ENCODE results near the gene CT47C1. TPM values are rescaled to one million over a fixed set of nuclear protein-coding genes. Genes with fewer than 3 reads are reported as not detected.

The CT47C1 gene
- total RNA-seq, 4 donors from 2014 or later, result not detected

DNA sequence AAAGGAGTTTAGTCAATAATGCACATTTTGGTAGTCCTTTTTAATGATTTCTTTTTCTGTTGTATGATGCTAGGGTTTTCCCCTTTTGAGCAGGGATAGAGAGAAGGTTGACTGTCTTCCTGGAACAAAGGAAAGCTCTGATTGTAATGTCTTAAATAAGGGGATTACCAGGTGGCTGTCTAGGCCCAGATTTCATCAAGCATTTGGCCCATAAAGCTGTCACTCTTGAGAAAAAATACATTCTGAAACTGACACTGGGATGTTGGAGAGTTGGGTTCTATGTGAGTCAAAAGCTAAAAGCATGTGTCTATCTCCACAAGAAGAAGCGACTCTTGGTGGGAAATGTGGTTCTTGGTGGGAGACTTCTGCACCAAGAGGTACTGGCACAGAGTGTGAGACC is 28.4 kb downstream of the CT47C1 start:
- H3K4me1 ChIP-seq, result no peaks in the 10 kb centered on the region
- H3K4me3 ChIP-seq, result no peak overlapping the region
- no peak for DNase-seq
- intact Hi-C loops (cut with DNase I; ENCODE audit: low total_unique reads), result no loop called here
- H3K27me3 ChIP-seq, result peaks cover 0 to 4% of the 10 kb centered on the region in 2 donors
- TF ChIP-seq POLR2A (IDR thresholded peaks at IDR 0.05), result no peak
- TF ChIP-seq, protein P1, sequence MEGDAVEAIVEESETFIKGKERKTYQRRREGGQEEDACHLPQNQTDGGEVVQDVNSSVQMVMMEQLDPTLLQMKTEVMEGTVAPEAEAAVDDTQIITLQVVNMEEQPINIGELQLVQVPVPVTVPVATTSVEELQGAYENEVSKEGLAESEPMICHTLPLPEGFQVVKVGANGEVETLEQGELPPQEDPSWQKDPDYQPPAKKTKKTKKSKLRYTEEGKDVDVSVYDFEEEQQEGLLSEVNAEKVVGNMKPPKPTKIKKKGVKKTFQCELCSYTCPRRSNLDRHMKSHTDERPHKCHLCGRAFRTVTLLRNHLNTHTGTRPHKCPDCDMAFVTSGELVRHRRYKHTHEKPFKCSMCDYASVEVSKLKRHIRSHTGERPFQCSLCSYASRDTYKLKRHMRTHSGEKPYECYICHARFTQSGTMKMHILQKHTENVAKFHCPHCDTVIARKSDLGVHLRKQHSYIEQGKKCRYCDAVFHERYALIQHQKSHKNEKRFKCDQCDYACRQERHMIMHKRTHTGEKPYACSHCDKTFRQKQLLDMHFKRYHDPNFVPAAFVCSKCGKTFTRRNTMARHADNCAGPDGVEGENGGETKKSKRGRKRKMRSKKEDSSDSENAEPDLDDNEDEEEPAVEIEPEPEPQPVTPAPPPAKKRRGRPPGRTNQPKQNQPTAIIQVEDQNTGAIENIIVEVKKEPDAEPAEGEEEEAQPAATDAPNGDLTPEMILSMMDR (IDR thresholded peaks at IDR 0.05), result no peak
- H3K36me3 ChIP-seq, result no peaks in the 10 kb centered on the region
- H3K9me3 ChIP-seq, result no peaks in the 10 kb centered on the region
- H3K27ac ChIP-seq, result no peak overlapping the region

DNA sequence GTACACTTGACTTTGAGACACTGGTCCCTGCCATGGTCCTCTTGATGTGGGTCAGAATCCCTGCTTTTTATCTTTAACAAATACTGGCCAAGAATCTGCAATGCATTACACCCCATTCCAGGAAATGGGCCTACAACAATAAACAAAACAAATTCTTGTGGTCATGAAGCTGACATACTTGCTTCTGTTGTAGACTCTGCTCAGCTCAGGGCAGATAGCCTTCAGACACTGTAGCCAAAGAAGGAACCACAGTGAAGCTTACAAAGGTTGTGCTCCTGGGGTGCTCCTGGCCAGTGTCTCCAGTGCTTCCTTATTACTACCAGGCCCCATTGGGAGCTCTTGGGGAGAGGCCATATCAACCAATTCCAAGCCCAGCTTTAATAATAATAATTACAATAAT is 33.0 kb downstream of the CT47C1 start:
- Histone ChIP-seq H3K4me3 (no peak overlapping the region), H3K27me3 (peaks cover 0 to 4% of the 10 kb centered on the region in 2 donors), H3K27ac (no peak overlapping the region), H3K4me1 (no peaks in the 10 kb centered on the region), H3K9me3 (no peaks in the 10 kb centered on the region), H3K36me3 (no peaks in the 10 kb centered on the region)
- no peak for TF ChIP-seq POLR2A (IDR thresholded peaks at IDR 0.05)
- TF ChIP-seq, protein P1 (IDR thresholded peaks at IDR 0.05), result no peak
- intact Hi-C loops (cut with DNase I; ENCODE audit: low total_unique reads), result no loop called here
- DNase-seq, result no peak

DNA sequence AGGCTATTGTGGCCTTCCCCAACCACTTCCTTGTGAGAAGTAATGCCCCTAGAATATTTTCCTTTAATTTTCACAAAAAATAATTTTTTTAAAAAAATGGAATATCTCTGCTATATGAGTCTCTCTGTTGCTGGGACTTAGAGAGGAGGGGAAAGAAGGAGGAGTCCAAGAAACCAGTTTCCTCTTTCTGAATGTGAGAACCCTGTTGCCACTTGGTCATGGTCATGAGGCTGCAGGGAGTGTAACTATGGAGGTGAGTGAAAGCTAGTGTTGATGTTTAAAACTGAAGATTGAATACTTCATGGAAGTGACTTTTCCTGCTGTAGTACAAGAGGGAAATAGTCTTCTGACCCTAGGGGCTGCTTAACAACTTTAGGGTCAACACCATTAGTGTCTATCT is 34.4 kb downstream of the CT47C1 start:
- H3K27me3 ChIP-seq, result peaks cover 0 to 4% of the 10 kb centered on the region in 2 donors
- no peak overlapping the region for H3K27ac ChIP-seq
- intact Hi-C loops (cut with DNase I; ENCODE audit: low total_unique reads), result no loop called here
- no peaks in the 10 kb centered on the region for H3K9me3 ChIP-seq
- no peak for TF ChIP-seq POLR2A (IDR thresholded peaks at IDR 0.05)
- TF ChIP-seq, protein P1 (IDR thresholded peaks at IDR 0.05), result no peak
- no peaks in the 10 kb centered on the region for H3K36me3 ChIP-seq
- H3K4me1 ChIP-seq, result no peaks in the 10 kb centered on the region
- no peak for DNase-seq
- no peak overlapping the region for H3K4me3 ChIP-seq

DNA sequence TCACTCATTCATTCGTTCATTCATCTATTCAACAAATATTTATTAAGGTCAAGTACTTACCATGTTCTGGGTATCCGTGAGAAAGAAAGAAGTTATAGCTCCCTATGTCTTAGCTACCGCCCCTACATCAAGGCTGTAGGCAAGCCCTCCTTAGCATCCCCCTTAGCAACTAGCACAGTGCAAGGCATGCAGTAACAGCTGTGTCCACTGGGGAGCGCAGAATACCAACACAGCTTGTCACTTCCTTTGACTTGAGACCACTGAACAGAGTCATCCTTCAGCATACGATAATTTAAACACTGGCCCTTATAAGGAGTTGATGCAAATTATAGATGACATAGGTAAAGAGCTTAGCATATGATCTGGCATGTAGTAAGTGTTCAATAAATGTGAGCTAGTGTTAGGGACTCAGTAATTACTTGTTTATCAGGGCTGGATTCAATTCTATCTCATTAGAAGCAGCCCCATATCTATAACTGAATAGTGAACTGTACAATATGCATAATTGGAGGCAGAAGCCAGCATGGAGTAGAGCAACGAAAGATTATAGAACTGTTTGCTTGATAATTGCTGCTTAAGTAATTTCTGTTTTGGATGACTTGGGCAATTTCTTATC is 46.1 kb downstream of the CT47C1 start:
- no peak overlapping the region for H3K4me3 ChIP-seq
- no peaks in the 10 kb centered on the region for H3K27me3 ChIP-seq
- no peaks in the 10 kb centered on the region for H3K36me3 ChIP-seq
- DNase-seq, result peak; percentile 30 to 38
- no peaks in the 10 kb centered on the region for H3K9me3 ChIP-seq
- no peak for TF ChIP-seq POLR2A (IDR thresholded peaks at IDR 0.05)
- TF ChIP-seq, protein P1 (IDR thresholded peaks at IDR 0.05), result peak; percentile 46 to 62 (median 58)
- H3K27ac ChIP-seq, result no peak overlapping the region
- no peaks in the 10 kb centered on the region for H3K4me1 ChIP-seq
- intact Hi-C loops (cut with DNase I; ENCODE audit: low total_unique reads), result no loop called here

DNA sequence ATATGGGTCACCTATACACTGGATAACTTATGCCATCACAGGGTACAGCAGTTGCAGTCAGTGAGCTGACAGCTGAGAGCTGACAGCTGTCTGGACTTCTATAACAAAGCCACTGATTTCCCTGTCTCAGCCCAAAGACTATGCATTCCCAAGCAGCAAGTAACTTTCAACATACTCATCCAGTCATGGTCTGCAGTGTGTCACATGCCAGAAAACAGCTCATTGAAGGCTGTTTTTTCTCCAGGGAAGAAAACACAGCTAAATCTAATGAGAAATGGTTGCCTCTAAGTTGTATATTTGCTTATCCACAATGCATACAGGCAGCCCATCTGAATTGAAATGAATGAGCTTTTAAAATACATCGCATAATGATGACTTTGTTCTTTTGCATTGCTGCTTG is 48.5 kb downstream of the CT47C1 start:
- no peak overlapping the region for H3K4me3 ChIP-seq
- DNase-seq, result no peak
- TF ChIP-seq, protein P1 (IDR thresholded peaks at IDR 0.05), result no peak
- TF ChIP-seq POLR2A (IDR thresholded peaks at IDR 0.05), result no peak
- no peaks in the 10 kb centered on the region for H3K9me3 ChIP-seq
- intact Hi-C loops (cut with DNase I; ENCODE audit: low total_unique reads), result no loop called here
- no peaks in the 10 kb centered on the region for H3K27me3 ChIP-seq
- no peaks in the 10 kb centered on the region for H3K36me3 ChIP-seq
- H3K4me1 ChIP-seq, result no peaks in the 10 kb centered on the region
- no peak overlapping the region for H3K27ac ChIP-seq

Other genes with a start within 250 kb of the CT47C1 start
- 100 to 1,000 TPM in 1 of 4 donors, 10 to 100 TPM in 3; 37.9 to 114 (median 61.1) TPM for gene ZCCHC12, start 249.2 kb upstream of the CT47C1 start, total RNA-seq
- gene LONRF3, start 98.4 kb upstream of the CT47C1 start, total RNA-seq, result 10 to 100 TPM in 1 of 4 donors, 1 to 10 TPM in 3; 2.5 to 13.2 (median 7.4) TPM
- gene KIAA1210, start 54.8 kb downstream of the CT47C1 start, total RNA-seq, result 1 to 10 TPM in 1 of 4 donors, not detected in 3; 6.7 TPM
- gene PGRMC1, start 163.3 kb downstream of the CT47C1 start, total RNA-seq, result 100 to 1,000 TPM in 3 of 4 donors, 10 to 100 TPM in 1; 94.0 to 361 (median 121) TPM

Measured in uterus (tissue), 4 donors.